HCT116 (cell line): ENCODE measurements around the gene PIP5KL1.

Experiments
- CTCF ChIP-seq, 3 experiments: fragments of 200-600 bp in 1 of 3; sonication (generic) in 1 of 3; IDR thresholded peaks in 2 of 3; conservative IDR thresholded peaks in 1 of 3; 2 replicates each; pipeline ENCODE4 v1.5.1; 2012 to 2017; ENCODE audit warnings: low read depth in 2 of 3, low read length in 2 of 3, antibody characterized with exemption in 1 of 3, borderline replicate concordance in 1 of 3, control low read depth in 1 of 3, mild to moderate bottlenecking in 1 of 3, mixed read lengths in 1 of 3, mixed run types in 1 of 3, moderate library complexity in 1 of 3; ENCODE audit not compliant: insufficient read depth in 1 of 3
- POLR2A ChIP-seq: IDR thresholded peaks from 2 replicates; pipeline ENCODE4 v1.7.0; 2011; ENCODE audit warnings: borderline replicate concordance; ENCODE audit not compliant: insufficient read depth, insufficient read length; ENCODE audit errors: extremely low read depth
- POLR2AphosphoS5 ChIP-seq: IDR thresholded peaks from 2 replicates; pipeline ENCODE4 v1.6.1; 2011; ENCODE audit warnings: mild to moderate bottlenecking, low read depth, low read length, moderate library complexity
- REST ChIP-seq: IDR thresholded peaks from 2 replicates; pipeline ENCODE4 v1.6.1; 2012; ENCODE audit warnings: low read depth
- SRF ChIP-seq: IDR thresholded peaks from 2 replicates; pipeline ENCODE4 v1.6.1; 2012; ENCODE audit warnings: low read depth
- YY1 ChIP-seq: IDR thresholded peaks from 2 replicates; pipeline ENCODE4 v1.6.1; 2011; ENCODE audit warnings: low read length, low read depth, moderate library complexity, mild to moderate bottlenecking; ENCODE audit not compliant: insufficient replicate concordance; ENCODE audit errors: extremely low read depth

GRCh38 chr9:127919253-127919815, 11.2 kb downstream of the PIP5KL1 start:
- TF ChIP-seq REST (no peak), POLR2A (no peak), CTCF (IDR thresholded peaks at IDR 0.05 in 2 of 3, conservative IDR thresholded peaks at IDR 0.05 in 1 of 3; ENCODE audit: borderline replicate concordance in 1 of 3, insufficient read depth in 1 of 3, low read depth in 2 of 3, low read length in 2 of 3) (no peak), POLR2AphosphoS5 (peak; percentile 70; the same call in 1 of the 2 replicates), SRF (no peak), YY1 (no peak)
